ENCODE measurements around the gene GAGE13.
"Not testable (repeated sequence)": the region's sequence is repeated elsewhere in the genome, so short reads cannot be mapped to it uniquely, and the experiment has no call there.

Gene GAGE13

GRCh38 chrX:49331841-49332240 is 459 bp downstream of the GAGE13 start:
- not testable (repeated sequence) for ATAC-seq, DNase-seq

DNA sequence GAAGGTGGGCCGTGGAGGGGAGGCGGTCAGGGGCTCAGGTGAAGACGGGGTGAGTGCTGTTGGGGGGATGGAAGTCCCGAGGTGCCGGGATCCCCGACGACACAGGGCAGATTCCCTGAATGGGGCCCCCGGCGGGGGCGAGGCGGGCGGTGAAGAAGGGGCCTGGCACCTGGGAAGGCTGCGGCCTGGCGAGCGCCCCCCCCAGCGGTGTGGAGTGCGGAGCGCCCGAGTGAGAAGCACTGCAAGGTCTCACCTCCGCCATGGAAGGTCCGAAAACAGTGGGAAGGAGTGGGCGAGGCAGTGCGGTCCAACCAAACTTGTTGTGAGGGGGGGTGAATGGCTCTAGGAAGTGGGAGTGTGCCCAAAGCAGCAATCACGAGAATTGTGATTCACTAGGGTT is 10.1 kb downstream of the GAGE13 start:
- not testable (repeated sequence) for DNase-seq, ATAC-seq

DNA sequence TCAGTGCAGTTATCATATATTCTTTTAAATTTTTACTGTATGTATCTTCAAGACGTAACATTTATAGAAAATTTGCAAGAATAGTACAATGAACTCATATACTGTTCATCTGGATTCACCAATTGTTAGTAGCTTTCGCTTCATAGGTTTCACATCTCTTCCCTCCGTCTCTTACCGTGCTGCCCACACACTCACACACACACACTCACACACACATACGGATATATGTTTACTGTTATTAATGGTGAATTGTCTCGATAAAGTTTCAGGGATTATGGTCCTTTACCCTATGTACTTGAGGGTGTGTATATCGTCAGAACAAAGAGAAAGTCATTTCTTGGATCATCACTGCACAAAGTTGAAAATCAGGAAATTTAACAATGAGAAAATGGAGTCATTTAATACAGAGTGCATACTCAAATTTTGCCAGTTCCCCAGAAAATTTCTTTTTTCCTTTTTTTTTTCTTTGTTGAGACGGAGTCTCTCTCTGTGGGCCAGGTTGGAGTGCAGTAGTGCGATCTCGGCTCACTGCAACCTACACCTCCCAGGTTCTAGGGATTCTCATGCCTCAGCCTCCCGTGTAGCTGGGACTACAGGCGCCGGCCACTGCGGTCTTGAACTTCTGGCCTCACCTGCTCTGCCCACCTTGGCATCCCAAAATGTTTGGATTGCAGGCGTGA is 13.3 kb downstream of the GAGE13 start:
- not testable (repeated sequence) for ATAC-seq, DNase-seq

GRCh38 chrX:49345402-49345801 is 14.0 kb downstream of the GAGE13 start:
- DNase-seq, ATAC-seq: not testable (repeated sequence)

- DNase-seq: not testable (repeated sequence)
Observed at GRCh38 chrX:49346150-49346549, 14.8 kb downstream of the GAGE13 start.

More at GRCh38 chrX:49346150-49346549, 14.8 kb downstream of the GAGE13 start:
- not testable (repeated sequence) for ATAC-seq

All from stimulated activated naive CD8-positive, alpha-beta T cell treated with anti-CD3 and anti-CD28 coated beads, Interleukin-15, Interleukin-2, amounts not matched to agents 100 U/mL and 50 U/mL, for 24 hours (primary cell).